Effector CD4-positive, alpha-beta T cell (primary cell): Measurements from ENCODE around the gene NOS1.
A peak's percentile ranks its signal among the peaks of the same experiment; 100 is the strongest.
"Not testable (repeated sequence)": the region's sequence is repeated elsewhere in the genome, so short reads cannot be mapped to it uniquely, and the experiment has no call there.

Experiments
- DNase-seq: peaks from one replicate; pipeline ENCODE4 v3.0.0-alpha.2; 2020

The NOS1 gene

GRCh38 chr12:117202556-117202955, 158.9 kb downstream of the NOS1 start:
- no peak for DNase-seq

GRCh38 chr12:117202033-117202432, 159.4 kb downstream of the NOS1 start:
- DNase-seq: no peak

- DNase-seq: not testable (repeated sequence)
These were observed 161.3 kb downstream of the NOS1 start for GRCh38 chr12:117199956-117200744.

GRCh38 chr12:117196334-117196733, 165.1 kb downstream of the NOS1 start:
- not testable (repeated sequence) for DNase-seq

GRCh38 chr12:117195027-117195426, 166.4 kb downstream of the NOS1 start:
- DNase-seq: not testable (repeated sequence)

- no peak for DNase-seq
These were observed 167.5 kb downstream of the NOS1 start for GRCh38 chr12:117193903-117194302.

- DNase-seq: not testable (repeated sequence)
These were observed 168.8 kb downstream of the NOS1 start for GRCh38 chr12:117192581-117192980.

GRCh38 chr12:117192057-117192456, 169.4 kb downstream of the NOS1 start:
- no peak for DNase-seq

- peak; percentile 90 for DNase-seq
These were observed 171.1 kb downstream of the NOS1 start, which contains the start of gene FBXO21 for GRCh38 chr12:117190210-117190781. FBXO21 (minus strand) TSS chr12:117190470; CDS start chr12:117190456, 14 bp downstream.

- peak; percentile 17 for DNase-seq
These were observed 171.7 kb downstream of the NOS1 start for GRCh38 chr12:117189725-117190209.

GRCh38 chr12:117188961-117189724, 172.3 kb downstream of the NOS1 start:
- DNase-seq: no peak

GRCh38 chr12:117188121-117188665, 173.2 kb downstream of the NOS1 start:
- no peak for DNase-seq

GRCh38 chr12:117187421-117187820, 174.0 kb downstream of the NOS1 start:
- no peak for DNase-seq

GRCh38 chr12:117182866-117183265, 178.6 kb downstream of the NOS1 start:
- DNase-seq: no peak

GRCh38 chr12:117181468-117181843, 180.0 kb downstream of the NOS1 start:
- not testable (repeated sequence) for DNase-seq

- DNase-seq: no peak
These were observed 180.5 kb downstream of the NOS1 start for GRCh38 chr12:117180758-117181467.

GRCh38 chr12:117178745-117179144, 182.7 kb downstream of the NOS1 start:
- no peak for DNase-seq

- no peak for DNase-seq
These were observed 183.1 kb downstream of the NOS1 start for GRCh38 chr12:117178301-117178700.

GRCh38 chr12:117172168-117172567, 189.3 kb downstream of the NOS1 start:
- no peak for DNase-seq

- no peak for DNase-seq
These were observed 189.8 kb downstream of the NOS1 start for GRCh38 chr12:117171499-117172162.

- DNase-seq: no peak
These were observed 191.9 kb downstream of the NOS1 start for GRCh38 chr12:117169548-117169947.

- DNase-seq: no peak
These were observed 192.4 kb downstream of the NOS1 start for GRCh38 chr12:117168976-117169375.
